ENCODE measurements around the gene SLC36A3. TPM values are rescaled to one million over a fixed set of nuclear protein-coding genes. Genes with fewer than 3 reads are reported as not detected.
A peak's percentile ranks its signal among the peaks of the same experiment; 100 is the strongest.

SLC36A3 gene
- total RNA-seq, 6 donors from 2014 or later, result not detected

DNA sequence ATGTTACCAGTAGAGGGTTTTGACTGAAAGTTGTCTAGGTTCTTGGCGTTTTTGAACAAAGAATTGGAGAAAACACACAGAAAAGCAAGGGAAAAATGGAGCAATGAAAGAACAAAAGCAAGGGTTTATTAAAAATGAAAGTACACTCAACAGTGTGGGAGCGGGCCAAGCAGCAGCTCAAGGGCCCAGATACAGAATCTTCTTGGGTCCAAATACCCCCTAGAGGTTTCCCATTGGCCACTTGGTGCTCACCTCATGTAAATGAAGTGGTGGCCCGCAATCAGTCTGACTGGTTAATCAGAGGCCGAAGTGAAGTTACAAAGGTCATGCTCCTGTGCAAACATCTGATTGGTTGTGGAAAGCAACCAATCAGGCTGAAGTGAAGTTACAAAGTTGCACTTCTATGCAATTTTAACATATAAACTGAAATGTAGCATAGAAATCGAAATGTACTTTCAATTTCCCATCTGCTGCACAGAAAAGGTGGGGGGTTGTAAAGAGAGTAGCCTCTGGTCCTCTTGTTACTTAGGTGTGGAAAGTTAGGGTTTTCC lies 52.5 kb downstream of the SLC36A3 start:
- TF ChIP-seq POLR2A (IDR thresholded peaks at IDR 0.05), result peak in 1 of 4 donors; percentile 16
- TF ChIP-seq EP300 (IDR thresholded peaks at IDR 0.05), result no peak
- H3K27me3 ChIP-seq, result no peaks in the 10 kb centered on the region
- H3K4me1 ChIP-seq, result peaks cover 8 to 32% (median 17%) of the 10 kb centered on the region in 4 donors
- ATAC-seq (ENCODE audit: low FRiP score in 2 of 2), result no peak
- no peaks in the 10 kb centered on the region for H3K36me3 ChIP-seq
- peak in 1 of 2 donors; percentile 26 for DNase-seq
- 81 to 83% methylated on average over 5 of the region's 5 CpGs for WGBS, 2 donors
- no peaks in the 10 kb centered on the region for H3K9me3 ChIP-seq
- H3K4me3 ChIP-seq, result no peak overlapping the region
- peak overlapping the region in 1 of 4 donors; percentile 0 for H3K27ac ChIP-seq

DNA sequence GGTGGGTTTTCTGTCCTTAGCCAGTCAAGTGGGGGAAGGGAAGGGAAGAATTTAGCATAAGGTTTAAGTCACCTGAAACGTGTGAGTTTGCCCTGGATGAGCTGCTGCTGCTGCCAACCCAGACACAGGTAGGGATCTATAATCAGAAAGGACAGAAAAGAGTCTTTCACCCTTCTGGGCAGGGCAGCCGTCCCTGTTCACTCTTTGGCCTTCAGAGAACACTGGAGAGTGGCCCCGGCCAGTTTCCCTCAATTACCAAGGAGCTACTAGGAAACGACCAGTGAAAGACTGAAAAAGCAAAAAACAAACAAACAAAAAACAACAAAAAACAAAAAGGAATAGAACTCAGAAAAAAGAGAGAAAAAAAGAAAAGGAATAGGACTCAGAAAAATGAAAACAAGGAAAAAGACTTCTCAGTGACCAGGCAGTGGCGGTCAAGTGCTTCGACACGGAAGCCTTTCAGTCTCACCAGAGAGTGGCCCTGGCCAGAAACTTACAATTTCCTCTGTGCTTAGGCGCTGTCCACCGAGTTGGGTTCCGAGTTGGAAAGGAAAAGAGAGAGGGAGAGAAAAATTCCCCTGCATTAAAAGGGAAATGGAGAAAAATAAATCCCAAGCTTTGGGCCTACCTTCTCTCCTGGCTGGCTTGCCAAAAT lies 53.1 kb downstream of the SLC36A3 start:
- Histone ChIP-seq H3K9me3 (no peaks in the 10 kb centered on the region), H3K4me3 (no peak overlapping the region), H3K27me3 (no peaks in the 10 kb centered on the region), H3K27ac (no peak overlapping the region), H3K4me1 (peaks cover 8 to 26% (median 15%) of the 10 kb centered on the region in 4 donors), H3K36me3 (no peaks in the 10 kb centered on the region)
- DNase-seq, result no peak
- no peak for TF ChIP-seq POLR2A (IDR thresholded peaks at IDR 0.05)
- TF ChIP-seq POLR2AphosphoS5 (IDR thresholded peaks at IDR 0.05), result no peak
- TF ChIP-seq CTCF (IDR thresholded peaks at IDR 0.05), result no peak
- no peak for TF ChIP-seq EP300 (IDR thresholded peaks at IDR 0.05)
- 93 to 94% methylated on average over 10 of the region's 10 CpGs for WGBS, 2 donors
- ATAC-seq (ENCODE audit: low FRiP score in 2 of 2), result no peak

GRCh38 chr5:151249281-151249680 lies 54.3 kb downstream of the SLC36A3 start:
- Histone ChIP-seq H3K4me1 (peaks cover 8 to 16% (median 10%) of the 10 kb centered on the region in 4 donors), H3K9me3 (no peaks in the 10 kb centered on the region), H3K27ac (no peak overlapping the region), H3K36me3 (no peaks in the 10 kb centered on the region), H3K27me3 (no peaks in the 10 kb centered on the region), H3K4me3 (no peak overlapping the region)
- TF ChIP-seq POLR2AphosphoS5 (IDR thresholded peaks at IDR 0.05) (no peak), POLR2A (IDR thresholded peaks at IDR 0.05) (no peak), CTCF (IDR thresholded peaks at IDR 0.05) (no peak), EP300 (IDR thresholded peaks at IDR 0.05) (no peak)
- ATAC-seq (ENCODE audit: low FRiP score in 2 of 2) (no peak), DNase-seq (no peak)
- WGBS, 2 donors, result 77 to 89% methylated on average over 5 of the region's 5 CpGs

DNA sequence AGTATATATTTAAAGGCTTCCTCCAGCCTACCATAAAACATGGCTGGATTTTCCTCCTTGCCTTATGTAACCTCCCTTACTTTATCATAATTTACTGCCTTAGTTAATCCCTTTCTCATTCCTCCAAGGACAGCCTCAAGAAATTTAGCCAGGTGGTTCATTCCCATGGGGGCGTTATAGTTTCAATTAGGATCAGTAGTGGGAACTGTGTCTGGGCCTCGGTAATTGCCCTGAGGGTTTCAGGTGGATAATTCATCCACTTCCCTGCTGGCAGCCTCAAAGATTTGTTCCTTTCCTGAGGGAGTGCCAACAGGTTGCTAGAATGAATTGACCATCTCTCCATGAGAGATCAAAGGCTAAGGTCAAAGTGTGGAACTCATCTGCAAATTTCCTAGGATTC lies 54.9 kb downstream of the SLC36A3 start:
- no peak overlapping the region for H3K27ac ChIP-seq
- ATAC-seq (ENCODE audit: low FRiP score in 2 of 2), result no peak
- H3K4me3 ChIP-seq, result no peak overlapping the region
- WGBS, 2 donors, result 84 to 91% methylated on average over 2 of the region's 2 CpGs
- H3K4me1 ChIP-seq, result peaks cover 4 to 10% (median 5%) of the 10 kb centered on the region in 4 donors
- H3K27me3 ChIP-seq, result no peaks in the 10 kb centered on the region
- no peak for DNase-seq
- no peaks in the 10 kb centered on the region for H3K36me3 ChIP-seq
- no peaks in the 10 kb centered on the region for H3K9me3 ChIP-seq
- TF ChIP-seq POLR2A (IDR thresholded peaks at IDR 0.05) (no peak), CTCF (IDR thresholded peaks at IDR 0.05) (no peak), POLR2AphosphoS5 (IDR thresholded peaks at IDR 0.05) (no peak), EP300 (IDR thresholded peaks at IDR 0.05) (no peak)

- 73 to 76% methylated on average over 4 of the region's 4 CpGs for WGBS, 2 donors
- DNase-seq (no peak), ATAC-seq (ENCODE audit: low FRiP score in 2 of 2) (no peak)
- H3K4me3 ChIP-seq, result no peak overlapping the region
- no peaks in the 10 kb centered on the region for H3K9me3 ChIP-seq
- H3K36me3 ChIP-seq, result no peaks in the 10 kb centered on the region
- peaks cover 0 to 8% (median 0%) of the 10 kb centered on the region in 4 donors for H3K4me1 ChIP-seq
- no peak overlapping the region for H3K27ac ChIP-seq
- TF ChIP-seq EP300 (IDR thresholded peaks at IDR 0.05), result no peak
- TF ChIP-seq POLR2AphosphoS5 (IDR thresholded peaks at IDR 0.05), result no peak
- no peak for TF ChIP-seq POLR2A (IDR thresholded peaks at IDR 0.05)
- H3K27me3 ChIP-seq, result no peaks in the 10 kb centered on the region
These were observed 57.8 kb downstream of the SLC36A3 start for GRCh38 chr5:151245680-151246219.

Measured in upper lobe of left lung (tissue), 6 donors.